ENCODE data around the gene ADAMTS5. TPM values are rescaled to one million over a fixed set of nuclear protein-coding genes. Genes with fewer than 3 reads are reported as not detected.

Gene ADAMTS5
- total RNA-seq, 8 experiments from 2014 or later, result 0.13 to 6.9 (median 1.3) TPM

Other genes starting within 250 kb of the ADAMTS5 start
- 10 to 100 TPM in 5 of 8 experiments, 1 to 10 TPM in 3; 3.6 to 36.9 (median 14.5) TPM for gene ADAMTS1, start 121.7 kb downstream of the ADAMTS5 start, total RNA-seq